Thoracic aorta endothelial cell (primary cell): ENCODE data around the gene SMYD2. TPM values are rescaled to one million over a fixed set of nuclear protein-coding genes. Genes with fewer than 3 reads are reported as not detected.

Experiments used
- total RNA-seq: library from RNA; depleted of rRNA; stranded (reverse); fragments of >200 nt; gene quantifications from 2 replicates; pipeline ENCODE4 v1.2.3, GENCODE V29; 2012

Gene SMYD2
- total RNA-seq = 27.5 and 53.6 TPM in 2 replicates

DNA sequence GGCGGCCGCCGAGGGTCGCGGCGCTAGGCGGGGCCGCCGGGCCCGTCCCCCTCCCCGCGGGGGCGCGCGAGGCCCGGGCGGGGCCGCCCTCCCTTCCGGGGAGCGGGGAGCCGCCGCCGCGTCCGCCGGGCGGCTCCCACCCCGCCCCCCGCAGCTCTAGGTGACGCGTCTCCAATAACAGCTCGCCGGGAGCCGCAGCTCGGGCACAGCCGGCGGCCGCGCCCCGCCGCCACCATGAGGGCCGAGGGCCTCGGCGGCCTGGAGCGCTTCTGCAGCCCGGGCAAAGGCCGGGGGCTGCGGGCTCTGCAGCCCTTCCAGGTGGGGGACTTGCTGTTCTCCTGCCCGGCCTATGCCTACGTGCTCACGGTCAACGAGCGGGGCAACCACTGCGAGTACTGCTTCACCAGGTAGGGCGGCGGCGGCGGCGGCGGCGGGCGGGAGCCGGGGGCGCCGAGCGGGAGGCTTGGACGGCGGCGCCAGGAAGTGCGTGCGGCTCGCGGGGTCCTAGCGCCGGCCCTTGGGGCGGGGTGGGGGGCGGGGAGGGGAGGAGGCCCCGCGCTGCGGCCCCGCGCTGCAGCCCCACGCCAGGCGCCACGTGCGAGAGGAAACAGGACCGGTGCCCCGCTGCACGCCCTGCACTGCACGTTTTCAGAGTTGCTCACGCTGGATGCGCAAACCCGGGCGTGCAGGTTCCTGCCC lies at the start of gene SMYD2:
SMYD2 (plus strand) TSS at position 139 of the 699 bp plus-strand sequence; CDS start at position 235, 96 bp downstream.

